ENCODE data around the gene UBE2Q2. TPM values are rescaled to one million over a fixed set of nuclear protein-coding genes. Genes with fewer than 3 reads are reported as not detected.
"Not testable (repeated sequence)": the region's sequence is repeated elsewhere in the genome, so short reads cannot be mapped to it uniquely, and the experiment has no call there.

Gene UBE2Q2
- total RNA-seq = 10 to 100 TPM; 39.8 to 49.5 (median 46.2) TPM

- 2 to 3% methylated on average over 43 of the region's 109 CpGs for WGBS, 2 donors
- Histone ChIP-seq H3K36me3 (no peaks in the 10 kb centered on the region), H3K4me3 (peak within 1 kb of the TSS; percentile 82 to 97 (median 90)), H3K9me3 (no peaks in the 10 kb centered on the region), H3K27ac (peak within 1 kb of the TSS; percentile 74 to 96 (median 94)), H3K4me1 (peaks cover 0 to 51% (median 16%) of the 10 kb centered on the region in 4 donors), H3K27me3 (no peaks in the 10 kb centered on the region)
- DNase-seq (ENCODE audit: low spot score in 2 of 2) = peak; percentile 36 to 43
- TF ChIP-seq CTCF (IDR thresholded peaks at IDR 0.05) (no peak), POLR2A (IDR thresholded peaks at IDR 0.05) (peak in 1 of 2 donors; percentile 28), EP300 (IDR thresholded peaks at IDR 0.05) (no peak)
Observed at GRCh38 chr15:75842722-75843677, at the start of gene UBE2Q2. Gene UBE2Q2 (plus strand): TSS chr15:75843447. CDS start chr15:75843667, 220 bp downstream.

- Histone ChIP-seq H3K27ac (no peak overlapping the region), H3K9me3 (no peaks in the 10 kb centered on the region), H3K36me3 (no peaks in the 10 kb centered on the region), H3K4me3 (no peak overlapping the region), H3K4me1 (no peaks in the 10 kb centered on the region), H3K27me3 (no peaks in the 10 kb centered on the region)
- TF ChIP-seq POLR2A (IDR thresholded peaks at IDR 0.05) (no peak), CTCF (IDR thresholded peaks at IDR 0.05) (no peak), EP300 (IDR thresholded peaks at IDR 0.05) (no peak)
- 89 to 91% methylated on average over 2 of the region's 2 CpGs for WGBS, 2 donors
- DNase-seq (ENCODE audit: low spot score in 2 of 2) = no peak
Observed at GRCh38 chr15:75796321-75796720, 46.9 kb upstream of the UBE2Q2 start.

- H3K36me3 ChIP-seq; H3K9me3 ChIP-seq; H3K4me1 ChIP-seq; DNase-seq (ENCODE audit: low spot score in 2 of 2); H3K27me3 ChIP-seq; H3K4me3 ChIP-seq; H3K27ac ChIP-seq: not testable (repeated sequence)
- WGBS, 2 donors = 80% methylated on average over 1 of the region's 1 CpG
Observed at GRCh38 chr15:75797146-75797545, 46.1 kb upstream of the UBE2Q2 start.

GRCh38 chr15:75799190-75799589, 44.1 kb upstream of the UBE2Q2 start:
- Histone ChIP-seq H3K9me3 (no peaks in the 10 kb centered on the region), H3K36me3 (no peaks in the 10 kb centered on the region), H3K27ac (no peak overlapping the region), H3K27me3 (no peaks in the 10 kb centered on the region), H3K4me3 (no peak overlapping the region), H3K4me1 (peaks cover 0 to 8% (median 0%) of the 10 kb centered on the region in 4 donors)
- no peak for DNase-seq (ENCODE audit: low spot score in 2 of 2)
- no peak for TF ChIP-seq EP300 (IDR thresholded peaks at IDR 0.05)
- no peak for TF ChIP-seq POLR2A (IDR thresholded peaks at IDR 0.05)
- TF ChIP-seq CTCF (IDR thresholded peaks at IDR 0.05) = no peak

GRCh38 chr15:75800409-75800808, 42.8 kb upstream of the UBE2Q2 start:
- not testable (repeated sequence) for H3K27me3 ChIP-seq; H3K4me3 ChIP-seq; DNase-seq (ENCODE audit: low spot score in 2 of 2); H3K9me3 ChIP-seq; H3K4me1 ChIP-seq; H3K36me3 ChIP-seq; H3K27ac ChIP-seq
- 80 to 81% methylated on average over 4 of the region's 4 CpGs for WGBS, 2 donors

- no peak overlapping the region for H3K27ac ChIP-seq
- TF ChIP-seq POLR2A (IDR thresholded peaks at IDR 0.05) (no peak), EP300 (IDR thresholded peaks at IDR 0.05) (peak in 1 of 2 donors; percentile 26), CTCF (IDR thresholded peaks at IDR 0.05) (peak; percentile 84 to 97 (median 91))
- peak overlapping the region in 2 of 4 donors; percentile 1 to 6 for H3K4me3 ChIP-seq
- 6 to 7% methylated on average over 25 of the region's 25 CpGs for WGBS, 2 donors
- H3K27me3 ChIP-seq = no peaks in the 10 kb centered on the region
- DNase-seq (ENCODE audit: low spot score in 2 of 2) = peak; percentile 51 to 63
- no peaks in the 10 kb centered on the region for H3K36me3 ChIP-seq
- peaks cover 0 to 8% (median 0%) of the 10 kb centered on the region in 4 donors for H3K4me1 ChIP-seq
- H3K9me3 ChIP-seq = no peaks in the 10 kb centered on the region
Observed at GRCh38 chr15:75801859-75802593, 41.2 kb upstream of the UBE2Q2 start.

GRCh38 chr15:75807486-75807885, 35.8 kb upstream of the UBE2Q2 start:
- not testable (repeated sequence) for H3K27me3 ChIP-seq; H3K4me1 ChIP-seq; H3K36me3 ChIP-seq; H3K4me3 ChIP-seq; H3K9me3 ChIP-seq; DNase-seq (ENCODE audit: low spot score in 2 of 2); H3K27ac ChIP-seq
- 40 to 76% methylated on average over 2 of the region's 2 CpGs for whole genome bisulfite sequencing, 2 donors

GRCh38 chr15:75808009-75808408, 35.2 kb upstream of the UBE2Q2 start:
- H3K27ac ChIP-seq = not testable (repeated sequence)
- 86 to 87% methylated on average over 6 of the region's 6 CpGs for WGBS, 2 donors

More at GRCh38 chr15:75808009-75808408, 35.2 kb upstream of the UBE2Q2 start:
- H3K4me3 ChIP-seq; DNase-seq (ENCODE audit: low spot score in 2 of 2); H3K36me3 ChIP-seq; H3K4me1 ChIP-seq; H3K9me3 ChIP-seq; H3K27me3 ChIP-seq: not testable (repeated sequence)
